Keratinocyte (primary cell): ENCODE measurements around the gene SPECC1L. TPM values are rescaled to one million over a fixed set of nuclear protein-coding genes. Genes with fewer than 3 reads are reported as not detected.

Source experiments
- DNase-seq: peaks from one replicate; pipeline ENCODE4 v3.0.0-alpha.2; 2011; ENCODE audit warnings: low read depth, missing footprints, low spot score
- FAIRE-seq: peaks from 2 replicates; lab custom pipeline; 2011; peaks lifted over from hg19 to GRCh38; lab: Jason Lieb, UNC
- H2AFZ ChIP-seq: 2 replicates; pipeline ENCODE4 v1.6.0; 2012; ENCODE audit warnings: low read length, control low read depth, inconsistent platforms; ENCODE audit not compliant: control insufficient read depth
- H3K27ac ChIP-seq: 2 replicates; pipeline ENCODE4 v1.5.1; 2011; ENCODE audit warnings: low read length; ENCODE audit not compliant: control insufficient read depth, insufficient read depth
- H3K27me3 ChIP-seq: 3 replicates; pipeline ENCODE4 v1.6.0; 2011; ENCODE audit warnings: low read length; ENCODE audit not compliant: control insufficient read depth, insufficient read depth; ENCODE audit errors: extremely low read depth
- H3K36me3 ChIP-seq, 2 experiments: 2 replicates in 1 of 2; 3 replicates in 1 of 2; pipeline ENCODE4 v1.5.1; 2011; ENCODE audit warnings: low read length in 2 of 2, mild to moderate bottlenecking in 1 of 2; ENCODE audit not compliant: control insufficient read depth in 2 of 2, insufficient read depth in 2 of 2; ENCODE audit errors: extremely low read depth in 1 of 2
- H3K4me1 ChIP-seq: 3 replicates; pipeline ENCODE4 v1.5.1; 2011; ENCODE audit warnings: low read length; ENCODE audit not compliant: control insufficient read depth, insufficient read depth; ENCODE audit errors: extremely low read depth
- H3K4me2 ChIP-seq: 3 replicates; pipeline ENCODE4 v1.6.0; 2011; ENCODE audit warnings: low read depth, low read length; ENCODE audit not compliant: control insufficient read depth, insufficient read depth; ENCODE audit errors: extremely low read depth
- H3K4me3 ChIP-seq, 3 experiments: fragments of 200-600 bp in 1 of 3; sonication (generic) in 1 of 3; 2 replicates in 2 of 3; 3 replicates in 1 of 3; pipeline ENCODE4 v1.5.1; 2011 to 2016; ENCODE audit warnings: low read length in 3 of 3, mild to moderate bottlenecking in 3 of 3, control low read depth in 2 of 3, inconsistent platforms in 1 of 3, low read depth in 1 of 3, mixed read lengths in 1 of 3, mixed run types in 1 of 3, moderate library complexity in 1 of 3; ENCODE audit not compliant: control insufficient read depth in 2 of 3, insufficient read depth in 2 of 3; ENCODE audit errors: extremely low read depth in 1 of 3
- H3K79me2 ChIP-seq: 2 replicates; pipeline ENCODE4 v1.6.0; 2012; ENCODE audit warnings: low read length; ENCODE audit not compliant: control insufficient read depth, insufficient read depth
- H3K9ac ChIP-seq: 3 replicates; pipeline ENCODE4 v1.6.0; 2011; ENCODE audit warnings: low read length; ENCODE audit not compliant: control insufficient read depth, insufficient read depth; ENCODE audit errors: extremely low read depth
- H3K9me1 ChIP-seq: 3 replicates; pipeline ENCODE4 v1.6.0; 2011; ENCODE audit warnings: low read length; ENCODE audit not compliant: control insufficient read depth, insufficient read depth; ENCODE audit errors: extremely low read depth
- H3K9me3 ChIP-seq: 2 replicates; pipeline ENCODE4 v1.5.1; 2012; ENCODE audit warnings: low read depth, low read length; ENCODE audit not compliant: control insufficient read depth
- H4K20me1 ChIP-seq: 3 replicates; pipeline ENCODE4 v1.6.0; 2011; ENCODE audit warnings: low read length; ENCODE audit not compliant: control insufficient read depth, insufficient read depth; ENCODE audit errors: extremely low read depth
- EZH2 ChIP-seq: IDR thresholded peaks from one replicate; pipeline ENCODE4 v1.6.1; 2012; ENCODE audit warnings: inconsistent platforms, mild to moderate bottlenecking, low read length, moderate library complexity
- dilution Hi-C: fragments of 300-500 bp; cut with MboI; formaldehyde crosslinking; loops from one replicate; pipeline ENCODE4 v1.7.0; 2020; ENCODE audit warnings: low sequenced_read_pairs; ENCODE audit not compliant: extremely low pct_ligation_motif_present
- polyA plus RNA-seq, 5 experiments: library from polyadenylated mRNA; depleted of rRNA in 3 of 5; stranded (reverse) in 3 of 5; stranded (forward) in 1 of 5; unstranded in 1 of 5; fragments of >200 nt; gene quantifications; 1 replicate in 1 of 5; 2 replicates in 3 of 5; 3 replicates in 1 of 5; pipeline versions ENCODE4 v1.2.1 to v1.2.3, GENCODE V29; 2011 to 2012; ENCODE audit warnings: missing spikeins in 2 of 5, low read depth in 1 of 5, low replicate concordance in 1 of 5
- TF ChIP-seq, protein P1 (sequence below), 3 experiments: IDR thresholded peaks in 1 of 3; conservative IDR thresholded peaks in 1 of 3; optimal IDR thresholded peaks in 1 of 3; 2 replicates in 2 of 3; 3 replicates in 1 of 3; pipeline versions ENCODE3 to v1.5.1; 2011; ENCODE audit warnings: low read length in 3 of 3, mild to moderate bottlenecking in 3 of 3, moderate library complexity in 2 of 3, control low read depth in 1 of 3, inconsistent platforms in 1 of 3; ENCODE audit not compliant: insufficient read depth in 2 of 3; ENCODE audit errors: extremely low read depth in 1 of 3

Gene SPECC1L
- polyA plus RNA-seq, 1 donor (not counting 4 experiments of a cell fraction or from before 2014, with no cell fraction given), result 19.3 TPM

- FAIRE-seq (no peak), DNase-seq (no peak)
- no peaks in the 10 kb centered on the region for H3K4me1 ChIP-seq
- no peaks in the 10 kb centered on the region for H3K79me2 ChIP-seq
- H3K9me3 ChIP-seq, result peaks cover 2% of the 10 kb centered on the region
- no peaks in the 10 kb centered on the region for H3K9me1 ChIP-seq
- TF ChIP-seq EZH2, result no peak
- TF ChIP-seq, protein P1, sequence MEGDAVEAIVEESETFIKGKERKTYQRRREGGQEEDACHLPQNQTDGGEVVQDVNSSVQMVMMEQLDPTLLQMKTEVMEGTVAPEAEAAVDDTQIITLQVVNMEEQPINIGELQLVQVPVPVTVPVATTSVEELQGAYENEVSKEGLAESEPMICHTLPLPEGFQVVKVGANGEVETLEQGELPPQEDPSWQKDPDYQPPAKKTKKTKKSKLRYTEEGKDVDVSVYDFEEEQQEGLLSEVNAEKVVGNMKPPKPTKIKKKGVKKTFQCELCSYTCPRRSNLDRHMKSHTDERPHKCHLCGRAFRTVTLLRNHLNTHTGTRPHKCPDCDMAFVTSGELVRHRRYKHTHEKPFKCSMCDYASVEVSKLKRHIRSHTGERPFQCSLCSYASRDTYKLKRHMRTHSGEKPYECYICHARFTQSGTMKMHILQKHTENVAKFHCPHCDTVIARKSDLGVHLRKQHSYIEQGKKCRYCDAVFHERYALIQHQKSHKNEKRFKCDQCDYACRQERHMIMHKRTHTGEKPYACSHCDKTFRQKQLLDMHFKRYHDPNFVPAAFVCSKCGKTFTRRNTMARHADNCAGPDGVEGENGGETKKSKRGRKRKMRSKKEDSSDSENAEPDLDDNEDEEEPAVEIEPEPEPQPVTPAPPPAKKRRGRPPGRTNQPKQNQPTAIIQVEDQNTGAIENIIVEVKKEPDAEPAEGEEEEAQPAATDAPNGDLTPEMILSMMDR (optimal IDR thresholded peaks at IDR 0.05 in 1 of 3, IDR thresholded peaks at IDR 0.05 in 1 of 3, conservative IDR thresholded peaks at IDR 0.05 in 1 of 3; ENCODE audit: extremely low read depth in 1 of 3, insufficient read depth in 2 of 3, low read length in 3 of 3), result no peak
- no peaks in the 10 kb centered on the region for H4K20me1 ChIP-seq
- no peak overlapping the region for H3K4me3 ChIP-seq
- H3K4me2 ChIP-seq, result no peak overlapping the region
- dilution Hi-C loops, result no loop called here
- H3K27ac ChIP-seq, result no peak overlapping the region
- no peak overlapping the region for H3K9ac ChIP-seq
- no peak overlapping the region for H2AFZ ChIP-seq
- peaks cover 9 to 12% of the 10 kb centered on the region in 2 experiments for H3K36me3 ChIP-seq
- no peaks in the 10 kb centered on the region for H3K27me3 ChIP-seq
Measured at GRCh38 chr22:24358105-24358836, 87.6 kb downstream of the SPECC1L start.

DNA sequence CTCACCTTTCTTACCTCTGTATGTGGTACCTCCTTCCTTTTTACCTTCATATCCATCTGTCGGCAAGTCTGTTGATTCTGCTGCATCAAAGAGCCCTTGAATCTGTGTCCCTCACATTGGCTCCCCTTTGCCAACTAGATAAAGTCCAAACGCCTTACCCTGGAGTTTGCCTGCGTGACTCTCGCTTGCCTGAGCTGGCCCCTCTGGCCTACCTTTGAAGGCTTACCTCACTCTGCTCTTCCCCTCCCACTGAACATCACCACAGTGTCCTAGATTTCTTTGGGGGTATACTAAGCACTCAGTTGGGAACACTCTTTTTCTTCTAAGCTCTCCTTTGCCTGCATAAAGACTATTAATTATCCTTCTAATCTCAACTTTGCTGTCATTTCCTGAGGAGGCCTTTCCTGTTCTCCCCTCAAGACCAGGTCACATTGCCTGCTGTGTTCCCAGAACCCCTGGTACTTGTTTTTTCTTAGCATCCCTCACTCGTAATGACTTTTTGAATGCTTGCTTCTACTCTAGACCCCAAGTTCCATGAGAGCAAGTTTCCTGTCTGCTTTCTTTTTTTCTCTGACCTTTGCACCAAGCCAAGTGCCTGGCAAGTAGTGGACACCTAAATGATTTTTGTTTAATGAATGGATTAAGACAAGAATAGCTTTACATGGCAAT is 89.0 kb downstream of the SPECC1L start:
- Histone ChIP-seq H3K9me1 (no peaks in the 10 kb centered on the region), H3K9ac (no peak overlapping the region), H3K27me3 (no peaks in the 10 kb centered on the region), H3K4me1 (no peaks in the 10 kb centered on the region), H3K79me2 (no peaks in the 10 kb centered on the region), H3K4me3 (no peak overlapping the region), H3K36me3 (peaks cover 7 to 13% of the 10 kb centered on the region in 2 experiments), H2AFZ (no peak overlapping the region), H3K9me3 (no peaks in the 10 kb centered on the region), H3K4me2 (no peak overlapping the region), H3K27ac (no peak overlapping the region), H4K20me1 (no peaks in the 10 kb centered on the region)
- dilution Hi-C loops, result no loop called here
- TF ChIP-seq, protein P1 (optimal IDR thresholded peaks at IDR 0.05 in 1 of 3, IDR thresholded peaks at IDR 0.05 in 1 of 3, conservative IDR thresholded peaks at IDR 0.05 in 1 of 3; ENCODE audit: extremely low read depth in 1 of 3, insufficient read depth in 2 of 3, low read length in 3 of 3), result no peak
- TF ChIP-seq EZH2, result no peak
- FAIRE-seq (no peak), DNase-seq (no peak)
